H9 (cell line): ENCODE results near the gene CCDC169. TPM values are rescaled to one million over a fixed set of nuclear protein-coding genes. Genes with fewer than 3 reads are reported as not detected.

Source experiments
- DNase-seq: peaks from one replicate; pipeline ENCODE4 v3.0.0-alpha.2; 2017
- H2AFZ ChIP-seq: one replicate; pipeline ENCODE4 v1.6.1; 2013; ENCODE audit warnings: mild to moderate bottlenecking, low read length, control low read depth, moderate library complexity
- H2AK5ac ChIP-seq: 2 replicates; pipeline ENCODE4 v1.6.1; 2013; ENCODE audit warnings: low read length, control low read depth, mixed read lengths; ENCODE audit not compliant: insufficient read length
- H2BK120ac ChIP-seq: one replicate; pipeline ENCODE4 v1.6.1; 2013; ENCODE audit warnings: low read depth, mild to moderate bottlenecking, low read length, control low read depth, inconsistent platforms; ENCODE audit not compliant: poor library complexity, severe bottlenecking
- H2BK12ac ChIP-seq: 2 replicates; pipeline ENCODE4 v1.6.1; 2013; ENCODE audit warnings: low read length, control low read depth, mixed read lengths, low read depth; ENCODE audit not compliant: insufficient read length
- H2BK15ac ChIP-seq: 2 replicates; pipeline ENCODE4 v1.6.1; 2013; ENCODE audit warnings: low read depth, low read length, control low read depth
- H2BK20ac ChIP-seq: one replicate; pipeline ENCODE4 v1.6.1; 2013; ENCODE audit warnings: low read depth, mild to moderate bottlenecking, low read length, control low read depth, inconsistent platforms; ENCODE audit not compliant: poor library complexity, severe bottlenecking
- H2BK5ac ChIP-seq: 2 replicates; pipeline ENCODE4 v1.6.1; 2013; ENCODE audit warnings: low read length, control low read depth, mixed read lengths; ENCODE audit not compliant: insufficient read length
- H3K14ac ChIP-seq: 2 replicates; pipeline ENCODE4 v1.6.1; 2013; ENCODE audit warnings: low read length, control low read depth; ENCODE audit not compliant: insufficient read depth
- H3K18ac ChIP-seq: 2 replicates; pipeline ENCODE4 v1.6.1; 2013; ENCODE audit warnings: low read depth, mild to moderate bottlenecking, mixed read lengths, low read length, control low read depth; ENCODE audit not compliant: insufficient read length
- H3K23ac ChIP-seq: 2 replicates; pipeline ENCODE4 v1.6.1; 2013; ENCODE audit warnings: low read length, control low read depth, mixed read lengths, low read depth; ENCODE audit not compliant: insufficient read length
- H3K23me2 ChIP-seq: 2 replicates; pipeline ENCODE4 v1.6.1; 2013; ENCODE audit warnings: low read depth, mild to moderate bottlenecking, mixed read lengths, low read length, control low read depth; ENCODE audit not compliant: insufficient read length, poor library complexity, severe bottlenecking
- H3K27ac ChIP-seq: 2 replicates; pipeline ENCODE4 v1.5.1; 2013; ENCODE audit warnings: low read length, control low read depth, mixed read lengths, low read depth; ENCODE audit not compliant: insufficient read length
- H3K27me3 ChIP-seq: 2 replicates; pipeline ENCODE4 v1.6.1; 2013; ENCODE audit warnings: low read length, control low read depth, inconsistent platforms; ENCODE audit not compliant: insufficient read depth
- H3K4ac ChIP-seq: 2 replicates; pipeline ENCODE4 v1.6.1; 2013; ENCODE audit warnings: low read depth, mild to moderate bottlenecking, control low read depth, inconsistent platforms, low read length, moderate library complexity
- H3K4me1 ChIP-seq: 2 replicates; pipeline ENCODE4 v1.6.1; 2013; ENCODE audit warnings: low read length, control low read depth, inconsistent platforms; ENCODE audit not compliant: insufficient read depth
- H3K4me2 ChIP-seq: 2 replicates; pipeline ENCODE4 v1.6.1; 2013; ENCODE audit warnings: low read length, control low read depth, mixed read lengths; ENCODE audit not compliant: insufficient read length, insufficient read depth
- H3K56ac ChIP-seq: 2 replicates; pipeline ENCODE4 v1.6.1; 2013; ENCODE audit warnings: low read depth, mild to moderate bottlenecking, mixed read lengths, low read length, control low read depth; ENCODE audit not compliant: insufficient read length
- H3K79me1 ChIP-seq: 2 replicates; pipeline ENCODE4 v1.6.1; 2013; ENCODE audit warnings: low read depth, mild to moderate bottlenecking, moderate library complexity, low read length, control low read depth, inconsistent platforms; ENCODE audit not compliant: insufficient read depth, poor library complexity, severe bottlenecking
- H3K79me2 ChIP-seq: 2 replicates; pipeline ENCODE4 v1.6.1; 2013; ENCODE audit warnings: low read length, control low read depth, inconsistent platforms; ENCODE audit not compliant: insufficient read depth
- H3K9ac ChIP-seq: 2 replicates; pipeline ENCODE4 v1.6.1; 2013; ENCODE audit warnings: low read length, control low read depth, mixed read lengths; ENCODE audit not compliant: insufficient read length; ENCODE audit errors: extremely low read depth
- H3K9me3 ChIP-seq: one replicate; pipeline ENCODE4 v1.6.1; 2013; ENCODE audit warnings: low read depth, low read length, inconsistent platforms; ENCODE audit not compliant: control insufficient read depth
- H3T11ph ChIP-seq: one replicate; pipeline ENCODE4 v1.6.1; 2013; ENCODE audit warnings: mild to moderate bottlenecking, low read length, control low read depth, inconsistent platforms
- H4K20me1 ChIP-seq: one replicate; pipeline ENCODE4 v1.6.1; 2013; ENCODE audit not compliant: control insufficient read depth, insufficient read length, insufficient read depth
- H4K5ac ChIP-seq: 2 replicates; pipeline ENCODE4 v1.6.1; 2013; ENCODE audit warnings: low read depth, mild to moderate bottlenecking, mixed read lengths, low read length, control low read depth; ENCODE audit not compliant: insufficient read length
- H4K8ac ChIP-seq: replicated peaks from 2 replicates; pipeline ENCODE4 v1.6.1; 2013; ENCODE audit warnings: low read length, control low read depth, mixed read lengths, low read depth; ENCODE audit not compliant: insufficient read length
- H4K91ac ChIP-seq: 2 replicates; pipeline ENCODE4 v1.6.1; 2013; ENCODE audit warnings: low read depth, mild to moderate bottlenecking, moderate library complexity, mixed read lengths, low read length, control low read depth; ENCODE audit not compliant: insufficient read length
- H3K27ac Mint-ChIP-seq, 3 experiments: 2 replicates in 2 of 3; 3 replicates in 1 of 3; pipeline ENCODE4 v1.8.0; 2020 to 2021; ENCODE audit warnings: mixed read lengths in 3 of 3, mild to moderate bottlenecking in 1 of 3, moderate library complexity in 1 of 3
- H3K27me3 Mint-ChIP-seq: 2 replicates; pipeline ENCODE4 v1.8.0; 2021; ENCODE audit warnings: low read depth, mild to moderate bottlenecking, moderate library complexity, mixed read lengths
- H3K36me3 Mint-ChIP-seq, 3 experiments: 2 replicates in 2 of 3; 3 replicates in 1 of 3; pipeline ENCODE4 v1.8.0; 2020 to 2021; ENCODE audit warnings: low read depth in 3 of 3, mixed read lengths in 3 of 3; ENCODE audit not compliant: insufficient read depth in 1 of 3
- H3K4me1 Mint-ChIP-seq, 2 experiments: 2 replicates each; pipeline ENCODE4 v1.8.0; 2020; ENCODE audit warnings: mixed read lengths in 2 of 2
- H3K4me3 Mint-ChIP-seq, 2 experiments: 2 replicates in 1 of 2; 3 replicates in 1 of 2; pipeline ENCODE4 v1.8.0; 2020 to 2021; ENCODE audit warnings: mild to moderate bottlenecking in 2 of 2, mixed read lengths in 2 of 2, moderate library complexity in 1 of 2
- H3K9me3 Mint-ChIP-seq, 2 experiments: 2 replicates in 1 of 2; 3 replicates in 1 of 2; pipeline ENCODE4 v1.8.0; 2020; ENCODE audit warnings: mild to moderate bottlenecking in 2 of 2, mixed read lengths in 2 of 2, moderate library complexity in 1 of 2
- CTCF ChIP-seq: fragments of 200-600 bp; sonication (generic); conservative IDR thresholded peaks from 3 replicates; pipeline ENCODE4 v1.8.0; 2021; ENCODE audit warnings: antibody characterized with exemption, mild to moderate bottlenecking
- WGBS: extraction: QIAGEN DNeasy Blood & Tissue Kit; methylation state at CpG from one replicate; pipeline ENCODE4 v1.1.7; 2013; ENCODE audit warnings: missing lambda C conversion rate, low lambda C conversion rate, mixed read lengths; ENCODE audit not compliant: insufficient read length; ENCODE audit errors: extremely low coverage; 5-methylcytosine and 5-hydroxymethylcytosine counted together
- total RNA-seq: library from RNA; stranded (reverse); gene quantifications from 2 replicates; pipeline ENCODE4 v1.2.1, GENCODE V29; 2021

Gene CCDC169
- total RNA-seq, 1 experiment from 2014 or later, result 19.1 TPM

GRCh38 chr13:36211567-36211966 lies 86.0 kb downstream of the CCDC169 start:
- Histone ChIP-seq H2BK12ac (no peak overlapping the region), H3K79me1 (no peaks in the 10 kb centered on the region), H3K56ac (no peak overlapping the region), H2BK120ac (no peak overlapping the region), H4K8ac (no peak overlapping the region), H3K27me3 (no peaks in the 10 kb centered on the region), H2BK15ac (no peak overlapping the region), H3K9me3 (no peaks in the 10 kb centered on the region), H3T11ph (no peak overlapping the region), H2BK5ac (no peak overlapping the region), H3K14ac (no peak overlapping the region), H2AFZ (no peak overlapping the region), H4K91ac (no peak overlapping the region), H3K4ac (no peak overlapping the region), H3K27ac (no peak overlapping the region), H3K23ac (no peak overlapping the region), H3K4me2 (no peak overlapping the region), H4K5ac (no peak overlapping the region), H3K4me1 (peaks cover 7% of the 10 kb centered on the region; the same call in 1 of the 2 replicates), H2BK20ac (no peak overlapping the region), H3K23me2 (no peaks in the 10 kb centered on the region), H3K18ac (no peak overlapping the region), H3K9ac (no peak overlapping the region), H3K79me2 (no peaks in the 10 kb centered on the region), H4K20me1 (no peaks in the 10 kb centered on the region), H2AK5ac (no peak overlapping the region)
- TF ChIP-seq CTCF, result no peak
- no peak overlapping the region for H3K27ac Mint-ChIP-seq
- no peaks in the 10 kb centered on the region for H3K27me3 Mint-ChIP-seq
- DNase-seq, result no peak
- peaks cover 2 to 10% of the 10 kb centered on the region in 2 experiments; a peak in 4 of 5 replicates for H3K9me3 Mint-ChIP-seq
- H3K36me3 Mint-ChIP-seq, result peaks cover 0 to 8% (median 7%) of the 10 kb centered on the region in 3 experiments; a peak in 4 of 7 replicates
- peaks cover 24 to 29% of the 10 kb centered on the region in 2 experiments for H3K4me1 Mint-ChIP-seq
- WGBS, result no CpG with 5 or more reads among the region's 4 CpGs
- H3K4me3 Mint-ChIP-seq, result no peak overlapping the region
